ENCODE results near the gene ABHD17A.
A peak's percentile ranks its signal among the peaks of the same experiment; 100 is the strongest.
"Not testable (repeated sequence)": the region's sequence is repeated elsewhere in the genome, so short reads cannot be mapped to it uniquely, and the experiment has no call there.

The ABHD17A gene

GRCh38 chr19:1911098-1911497, 25.8 kb upstream of the ABHD17A start:
- DNase-seq (ENCODE audit: low read depth in 2 of 2, low spot score in 1 of 2) = no peak

- no peak for DNase-seq (ENCODE audit: low read depth in 2 of 2, low spot score in 1 of 2)
Measured at GRCh38 chr19:1910177-1910576, 24.9 kb upstream of the ABHD17A start.

- DNase-seq (ENCODE audit: low read depth in 2 of 2, low spot score in 1 of 2) = no peak
Measured at GRCh38 chr19:1909761-1910080, 24.4 kb upstream of the ABHD17A start.

DNA sequence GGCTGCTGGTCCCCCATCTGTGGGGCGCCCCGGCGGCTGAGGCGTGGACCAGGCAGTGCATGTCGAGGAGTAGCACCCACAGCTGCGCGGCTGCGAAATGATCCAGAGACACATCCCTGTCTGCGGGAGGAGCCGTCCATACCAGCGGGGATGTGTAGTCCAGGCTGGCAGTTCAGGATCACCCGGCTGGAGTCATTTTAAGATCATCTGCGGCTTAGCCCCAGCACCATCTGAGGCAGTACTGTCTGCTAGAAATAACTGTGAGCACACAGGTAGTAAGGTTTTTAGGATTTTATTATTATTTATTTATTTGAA, 23.0 kb upstream of the ABHD17A start:
- DNase-seq (ENCODE audit: low read depth in 2 of 2, low spot score in 1 of 2) = no peak

GRCh38 chr19:1907563-1908363, 22.5 kb upstream of the ABHD17A start:
- no peak for DNase-seq (ENCODE audit: low read depth in 2 of 2, low spot score in 1 of 2)

DNA sequence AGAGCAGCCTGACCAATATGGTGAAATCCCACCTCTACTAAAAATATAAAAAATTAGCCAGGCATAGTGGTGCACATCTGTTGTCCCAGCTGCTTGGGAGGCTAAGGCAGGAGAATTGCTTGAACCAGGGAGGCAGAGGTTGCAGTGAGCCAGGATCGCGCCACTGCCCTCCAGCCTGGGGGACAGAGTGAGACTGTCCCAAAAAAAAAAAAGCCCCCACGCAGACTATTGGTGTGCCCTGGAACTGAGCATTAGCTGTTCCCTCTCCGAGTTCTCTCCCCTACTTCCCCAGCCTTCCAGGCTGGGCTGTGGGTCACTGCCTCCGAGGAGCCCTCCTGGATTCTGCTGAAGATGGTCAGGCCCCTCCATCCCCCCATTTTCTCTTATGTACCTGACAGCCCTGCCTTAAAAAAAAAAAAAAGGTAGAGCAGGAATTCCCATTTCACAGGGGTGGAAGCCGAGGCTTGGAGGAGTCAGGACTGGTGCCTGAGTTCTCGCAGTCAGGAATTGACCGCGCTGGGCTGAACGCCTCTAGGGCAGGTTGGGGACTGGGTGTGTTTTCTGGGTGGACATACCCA, 21.8 kb upstream of the ABHD17A start:
- DNase-seq (ENCODE audit: low read depth in 2 of 2, low spot score in 1 of 2) = no peak

GRCh38 chr19:1905863-1906375, 20.6 kb upstream of the ABHD17A start:
- no peak for DNase-seq (ENCODE audit: low read depth in 2 of 2, low spot score in 1 of 2)

- peak; percentile 93 to 95 for DNase-seq (ENCODE audit: low read depth in 2 of 2, low spot score in 1 of 2)
Measured at GRCh38 chr19:1905110-1905862, 20.0 kb upstream of the ABHD17A start, which contains the start of the genes ADAT3 and SCAMP4. Gene ADAT3 (plus strand): TSS chr19:1905399. CDS start chr19:1912048, 6,649 bp downstream. Gene SCAMP4 (plus strand): TSS chr19:1905399. CDS start chr19:1915020, 9,621 bp downstream.

- DNase-seq (ENCODE audit: low read depth in 2 of 2, low spot score in 1 of 2) = no peak
Measured at GRCh38 chr19:1904860-1905109, 19.5 kb upstream of the ABHD17A start.

- no peak for DNase-seq (ENCODE audit: low read depth in 2 of 2, low spot score in 1 of 2)
Measured at GRCh38 chr19:1902923-1903322, 17.6 kb upstream of the ABHD17A start.

- DNase-seq (ENCODE audit: low read depth in 2 of 2, low spot score in 1 of 2) = no peak
Measured at GRCh38 chr19:1901940-1902404, 16.7 kb upstream of the ABHD17A start.

GRCh38 chr19:1896508-1896907, 11.2 kb upstream of the ABHD17A start:
- DNase-seq (ENCODE audit: low read depth in 2 of 2, low spot score in 1 of 2) = no peak

GRCh38 chr19:1893791-1894190, 8.5 kb upstream of the ABHD17A start:
- DNase-seq (ENCODE audit: low read depth in 2 of 2, low spot score in 1 of 2) = no peak

DNA sequence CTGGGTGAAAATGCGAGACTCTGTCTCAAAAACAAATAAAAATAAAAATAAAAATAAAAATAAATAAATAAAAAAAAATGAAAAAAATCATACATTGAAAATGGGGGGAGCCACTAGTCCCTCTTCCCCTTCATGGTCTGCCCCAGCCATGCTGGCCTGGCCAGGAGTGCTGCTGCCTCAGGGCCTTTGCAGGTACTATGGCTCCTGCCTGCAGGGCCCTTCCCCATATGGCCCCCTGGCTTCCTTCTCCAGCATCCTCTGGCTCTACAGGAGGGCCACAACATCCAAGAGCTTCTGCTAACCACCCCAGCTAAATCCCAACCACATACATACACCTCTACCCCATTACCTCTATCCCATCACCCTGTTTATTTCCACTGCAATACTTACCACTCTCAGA, 4.6 kb upstream of the ABHD17A start:
- DNase-seq (ENCODE audit: low read depth in 2 of 2, low spot score in 1 of 2) = no peak

GRCh38 chr19:1888385-1888784, 3.1 kb upstream of the ABHD17A start:
- DNase-seq (ENCODE audit: low read depth in 2 of 2, low spot score in 1 of 2) = no peak

DNA sequence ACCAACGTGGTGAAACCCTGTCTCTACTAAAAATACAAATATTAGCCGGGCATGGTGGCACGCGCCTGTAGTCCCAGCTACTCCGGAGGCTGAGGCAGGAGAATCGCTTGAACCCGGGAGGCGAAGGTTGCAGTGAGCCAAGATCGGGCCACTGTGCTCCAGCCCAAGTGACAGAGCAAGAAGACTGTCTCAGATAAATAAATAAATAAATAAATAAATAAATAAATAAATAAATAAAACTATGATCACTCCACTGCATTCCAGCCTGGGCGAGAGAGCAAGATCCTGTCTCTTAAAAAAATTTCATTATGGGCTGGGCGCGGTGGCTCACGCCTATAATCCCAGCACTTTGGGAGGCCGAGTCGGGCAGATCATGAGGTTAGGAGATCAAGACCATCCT, 1.1 kb upstream of the ABHD17A start:
- not testable (repeated sequence) for DNase-seq (ENCODE audit: low read depth in 2 of 2, low spot score in 1 of 2)

- DNase-seq (ENCODE audit: low read depth in 2 of 2, low spot score in 1 of 2) = no peak
Measured at GRCh38 chr19:1884719-1885334, 469 bp downstream of the ABHD17A start.

GRCh38 chr19:1884291-1884718, 991 bp downstream of the ABHD17A start:
- DNase-seq (ENCODE audit: low read depth in 2 of 2, low spot score in 1 of 2) = no peak

DNA sequence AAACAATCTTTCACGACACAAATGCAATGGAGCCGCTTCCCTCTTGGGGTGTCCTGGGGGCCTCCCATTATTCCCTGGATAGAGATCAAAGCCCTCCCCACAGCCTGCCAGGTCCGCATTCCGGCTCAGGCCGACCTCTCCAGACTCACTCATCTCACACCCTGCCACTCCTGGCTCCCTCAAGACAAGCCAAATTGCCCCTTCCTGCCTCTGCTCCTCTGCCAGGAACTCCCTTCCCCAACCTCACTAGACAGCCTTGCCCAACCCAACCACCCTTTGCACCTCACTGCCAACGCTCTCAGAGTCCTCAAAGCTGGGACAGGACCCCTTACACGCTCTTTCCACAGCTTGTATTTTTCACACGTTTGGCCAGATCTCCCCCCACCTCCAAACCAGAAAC, 1.5 kb downstream of the ABHD17A start:
- no peak for DNase-seq (ENCODE audit: low read depth in 2 of 2, low spot score in 1 of 2)

GRCh38 chr19:1882786-1883692, 2.3 kb downstream of the ABHD17A start:
- no peak for DNase-seq (ENCODE audit: low read depth in 2 of 2, low spot score in 1 of 2)
